HS-5 (cell line): ENCODE results near the gene H3-3A.
A peak's percentile ranks its signal among the peaks of the same experiment; 100 is the strongest.
"Not testable (repeated sequence)": the region's sequence is repeated elsewhere in the genome, so short reads cannot be mapped to it uniquely, and the experiment has no call there.

Source experiments
- DNase-seq: peaks from one replicate; pipeline ENCODE4 v3.0.0-alpha.2; 2012; ENCODE audit warnings: low read depth

H3-3A gene

GRCh38 chr1:226085675-226086285 lies 23.3 kb downstream of the H3-3A start:
- DNase-seq: no peak

GRCh38 chr1:226086776-226087175 lies 24.3 kb downstream of the H3-3A start:
- DNase-seq: no peak

- no peak for DNase-seq
Measured at GRCh38 chr1:226091461-226091860, 28.9 kb downstream of the H3-3A start.

GRCh38 chr1:226092048-226092820 lies 29.7 kb downstream of the H3-3A start:
- not testable (repeated sequence) for DNase-seq

- DNase-seq: no peak
Measured at GRCh38 chr1:226092965-226093364, 30.4 kb downstream of the H3-3A start.

GRCh38 chr1:226093621-226094020 lies 31.1 kb downstream of the H3-3A start:
- DNase-seq: no peak

- no peak for DNase-seq
Measured at GRCh38 chr1:226094451-226094850, 31.9 kb downstream of the H3-3A start.

- DNase-seq: no peak
Measured at GRCh38 chr1:226095286-226095685, 32.8 kb downstream of the H3-3A start.

- peak; percentile 80 for DNase-seq
Measured at GRCh38 chr1:226097866-226098625, 35.5 kb downstream of the H3-3A start.

- no peak for DNase-seq
Measured at GRCh38 chr1:226098870-226099835, 36.6 kb downstream of the H3-3A start.

- DNase-seq: no peak
Measured at GRCh38 chr1:226100436-226101391, 38.2 kb downstream of the H3-3A start.

- no peak for DNase-seq
Measured at GRCh38 chr1:226104671-226105121, 42.2 kb downstream of the H3-3A start.

GRCh38 chr1:226107471-226108460 lies 45.2 kb downstream of the H3-3A start:
- DNase-seq: no peak

GRCh38 chr1:226108935-226109828 lies 46.7 kb downstream of the H3-3A start:
- DNase-seq: no peak

GRCh38 chr1:226109829-226110248 lies 47.3 kb downstream of the H3-3A start:
- no peak for DNase-seq

GRCh38 chr1:226110249-226111097 lies 48.0 kb downstream of the H3-3A start:
- no peak for DNase-seq
